GM12873 (cell line): Measurements from ENCODE around the gene UQCRQ.

Experiments used
- TF ChIP-seq, protein P1 (sequence below): IDR thresholded peaks from 2 replicates; pipeline ENCODE4 v1.5.1; 2012; ENCODE audit warnings: low read depth, mild to moderate bottlenecking, moderate library complexity, low read length, control low read depth; ENCODE audit not compliant: insufficient read depth; ENCODE audit errors: missing control alignments

Gene UQCRQ

GRCh38 chr5:132828846-132829494 is 37.5 kb upstream of the UQCRQ start:
- TF ChIP-seq, protein P1, sequence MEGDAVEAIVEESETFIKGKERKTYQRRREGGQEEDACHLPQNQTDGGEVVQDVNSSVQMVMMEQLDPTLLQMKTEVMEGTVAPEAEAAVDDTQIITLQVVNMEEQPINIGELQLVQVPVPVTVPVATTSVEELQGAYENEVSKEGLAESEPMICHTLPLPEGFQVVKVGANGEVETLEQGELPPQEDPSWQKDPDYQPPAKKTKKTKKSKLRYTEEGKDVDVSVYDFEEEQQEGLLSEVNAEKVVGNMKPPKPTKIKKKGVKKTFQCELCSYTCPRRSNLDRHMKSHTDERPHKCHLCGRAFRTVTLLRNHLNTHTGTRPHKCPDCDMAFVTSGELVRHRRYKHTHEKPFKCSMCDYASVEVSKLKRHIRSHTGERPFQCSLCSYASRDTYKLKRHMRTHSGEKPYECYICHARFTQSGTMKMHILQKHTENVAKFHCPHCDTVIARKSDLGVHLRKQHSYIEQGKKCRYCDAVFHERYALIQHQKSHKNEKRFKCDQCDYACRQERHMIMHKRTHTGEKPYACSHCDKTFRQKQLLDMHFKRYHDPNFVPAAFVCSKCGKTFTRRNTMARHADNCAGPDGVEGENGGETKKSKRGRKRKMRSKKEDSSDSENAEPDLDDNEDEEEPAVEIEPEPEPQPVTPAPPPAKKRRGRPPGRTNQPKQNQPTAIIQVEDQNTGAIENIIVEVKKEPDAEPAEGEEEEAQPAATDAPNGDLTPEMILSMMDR: no peak

- TF ChIP-seq, protein P1: peak; percentile 88
Measured at GRCh38 chr5:132829742-132830435, 36.6 kb upstream of the UQCRQ start.

DNA sequence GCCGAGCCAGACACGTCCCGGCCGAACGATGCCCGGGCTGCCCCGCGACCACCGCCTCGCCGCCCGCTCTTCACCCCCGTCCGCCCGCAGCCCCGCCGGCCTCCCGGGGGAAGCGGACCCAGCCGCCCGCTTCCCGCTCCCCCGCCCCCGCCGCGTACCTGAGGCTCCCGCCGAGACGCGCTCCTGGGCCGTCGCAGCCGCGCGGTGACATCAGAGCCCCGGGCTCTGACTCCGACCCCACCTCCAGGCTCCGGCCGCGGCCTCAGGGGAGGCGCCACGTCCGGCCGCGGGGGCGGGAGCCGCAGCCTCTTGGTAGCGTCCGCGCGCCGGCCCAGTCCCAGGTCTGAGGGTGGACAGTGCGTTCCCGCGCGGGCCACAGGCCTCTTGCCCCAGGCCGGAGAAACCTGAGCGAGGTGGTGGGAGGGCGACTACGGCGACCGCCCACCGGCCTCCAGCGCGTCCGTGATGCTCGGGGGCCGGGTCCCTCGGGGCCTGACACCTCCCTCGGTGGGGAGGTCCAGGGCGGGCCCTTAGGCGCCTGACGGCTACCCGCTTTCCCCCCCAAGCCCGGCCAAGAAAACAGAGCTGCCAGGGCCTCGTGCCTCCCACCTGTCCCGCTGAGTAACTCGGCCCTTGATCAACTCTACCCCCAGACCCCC is 35.9 kb upstream of the UQCRQ start, which contains the start of gene SHROOM1:
SHROOM1 (minus strand) TSS at position 212 of the 659 bp plus-strand sequence. CDS start 4,507 bp downstream, outside the sequence.
- TF ChIP-seq, protein P1: no peak

GRCh38 chr5:132831095-132831860 is 35.2 kb upstream of the UQCRQ start:
- TF ChIP-seq, protein P1: no peak

DNA sequence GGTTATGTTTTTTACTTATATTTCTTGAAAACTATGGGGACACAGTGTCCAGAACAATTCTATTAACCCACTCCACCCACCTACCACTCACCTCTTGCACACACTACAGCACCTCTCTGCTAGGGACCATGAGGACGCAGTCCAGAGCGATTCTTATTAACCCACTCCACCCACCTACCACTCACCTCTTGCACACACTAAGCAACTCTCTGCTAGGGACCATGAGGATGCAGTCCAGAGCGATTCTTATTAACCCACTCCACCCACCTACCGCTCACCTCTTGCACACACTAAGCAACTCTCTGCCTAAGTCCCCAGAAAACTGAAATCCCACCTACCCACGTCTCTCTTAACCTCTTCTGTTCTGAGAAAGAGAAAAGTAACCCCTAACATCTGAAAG is 33.8 kb upstream of the UQCRQ start:
- TF ChIP-seq, protein P1: no peak

GRCh38 chr5:132834057-132834456 is 32.4 kb upstream of the UQCRQ start:
- TF ChIP-seq, protein P1: no peak

DNA sequence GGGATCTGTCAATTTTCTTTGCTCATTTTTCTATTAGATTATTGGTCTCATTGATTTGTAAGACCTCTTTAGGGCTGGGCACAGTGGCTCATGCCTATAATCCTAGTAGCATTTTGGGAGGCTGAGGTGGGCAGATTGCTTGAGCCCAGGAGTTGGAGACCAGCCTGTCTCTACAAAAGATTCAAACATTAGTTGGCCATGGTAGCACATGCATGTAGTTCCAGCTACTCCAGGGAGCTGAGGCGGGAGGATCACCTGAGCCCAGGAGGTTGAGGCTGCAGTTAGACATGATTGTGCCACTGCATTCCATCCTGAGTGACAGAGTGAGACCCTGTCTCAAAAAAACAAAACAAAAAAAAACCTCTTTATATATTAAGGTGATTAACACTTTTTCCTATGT is 29.6 kb upstream of the UQCRQ start:
- TF ChIP-seq, protein P1: no peak
